ENCODE data around the gene B4GALT6.

GRCh38 chr18:31595121-31595771 lies 89.1 kb downstream of the B4GALT6 start:
- TF ChIP-seq, protein P1, sequence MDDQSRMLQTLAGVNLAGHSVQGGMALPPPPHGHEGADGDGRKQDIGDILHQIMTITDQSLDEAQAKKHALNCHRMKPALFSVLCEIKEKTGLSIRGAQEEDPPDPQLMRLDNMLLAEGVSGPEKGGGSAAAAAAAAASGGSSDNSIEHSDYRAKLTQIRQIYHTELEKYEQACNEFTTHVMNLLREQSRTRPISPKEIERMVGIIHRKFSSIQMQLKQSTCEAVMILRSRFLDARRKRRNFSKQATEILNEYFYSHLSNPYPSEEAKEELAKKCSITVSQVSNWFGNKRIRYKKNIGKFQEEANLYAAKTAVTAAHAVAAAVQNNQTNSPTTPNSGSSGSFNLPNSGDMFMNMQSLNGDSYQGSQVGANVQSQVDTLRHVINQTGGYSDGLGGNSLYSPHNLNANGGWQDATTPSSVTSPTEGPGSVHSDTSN (CRISPR knock-in tag; IDR thresholded peaks at IDR 0.05; ENCODE audit: borderline replicate concordance), result no peak
- no peak for TF ChIP-seq ZNF619 (CRISPR knock-in tag; IDR thresholded peaks at IDR 0.05)
- no peak for TF ChIP-seq MAFG (CRISPR knock-in tag; IDR thresholded peaks at IDR 0.05)
- TF ChIP-seq CTCF (CRISPR knock-in tag; IDR thresholded peaks at IDR 0.05), result no peak
- TF ChIP-seq ZNF138 (CRISPR knock-in tag; IDR thresholded peaks at IDR 0.05; ENCODE audit: low read depth), result no peak
- TF ChIP-seq POLR2A (IDR thresholded peaks at IDR 0.05; ENCODE audit: insufficient read depth in 1 of 2, low read depth in 2 of 2, low read length in 2 of 2), result no peak
- TF ChIP-seq ZNF101 (CRISPR knock-in tag; IDR thresholded peaks at IDR 0.05; ENCODE audit: borderline replicate concordance, low read depth), result no peak
- TF ChIP-seq, protein P2, sequence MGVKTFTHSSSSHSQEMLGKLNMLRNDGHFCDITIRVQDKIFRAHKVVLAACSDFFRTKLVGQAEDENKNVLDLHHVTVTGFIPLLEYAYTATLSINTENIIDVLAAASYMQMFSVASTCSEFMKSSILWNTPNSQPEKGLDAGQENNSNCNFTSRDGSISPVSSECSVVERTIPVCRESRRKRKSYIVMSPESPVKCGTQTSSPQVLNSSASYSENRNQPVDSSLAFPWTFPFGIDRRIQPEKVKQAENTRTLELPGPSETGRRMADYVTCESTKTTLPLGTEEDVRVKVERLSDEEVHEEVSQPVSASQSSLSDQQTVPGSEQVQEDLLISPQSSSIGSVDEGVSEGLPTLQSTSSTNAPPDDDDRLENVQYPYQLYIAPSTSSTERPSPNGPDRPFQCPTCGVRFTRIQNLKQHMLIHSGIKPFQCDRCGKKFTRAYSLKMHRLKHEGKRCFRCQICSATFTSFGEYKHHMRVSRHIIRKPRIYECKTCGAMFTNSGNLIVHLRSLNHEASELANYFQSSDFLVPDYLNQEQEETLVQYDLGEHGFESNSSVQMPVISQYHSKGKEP (CRISPR knock-in tag; IDR thresholded peaks at IDR 0.05), result no peak
- TF ChIP-seq ARHGAP35 (CRISPR knock-in tag; IDR thresholded peaks at IDR 0.05; ENCODE audit: borderline replicate concordance), result no peak
- no peak for TF ChIP-seq RFX5 (IDR thresholded peaks at IDR 0.05; ENCODE audit: low read depth, low read length)
- TF ChIP-seq ZNF780A (CRISPR knock-in tag; IDR thresholded peaks at IDR 0.05), result no peak

Data from HepG2 (cell line).